HFFc6 (cell line): ENCODE measurements around the gene IRF3. TPM values are rescaled to one million over a fixed set of nuclear protein-coding genes. Genes with fewer than 3 reads are reported as not detected.

Experiments used
- DNase-seq: peaks from one replicate; pipeline ENCODE4 v3.0.0-alpha.2; 2018
- H3K27ac Mint-ChIP-seq: 2 replicates; pipeline ENCODE4 v1.8.0; 2020; ENCODE audit warnings: mild to moderate bottlenecking, mixed read lengths
- H3K27me3 Mint-ChIP-seq: 2 replicates; pipeline ENCODE4 v1.8.0; 2021; ENCODE audit warnings: mild to moderate bottlenecking, moderate library complexity, mixed read lengths; ENCODE audit not compliant: insufficient read depth
- H3K36me3 Mint-ChIP-seq: 2 replicates; pipeline ENCODE4 v1.8.0; 2021; ENCODE audit warnings: low read depth, mixed read lengths
- H3K4me1 Mint-ChIP-seq: 2 replicates; pipeline ENCODE4 v1.8.0; 2020; ENCODE audit warnings: low read depth, mixed read lengths
- H3K4me3 Mint-ChIP-seq: 2 replicates; pipeline ENCODE4 v1.8.0; 2020; ENCODE audit warnings: mild to moderate bottlenecking, moderate library complexity, mixed read lengths
- H3K9me3 Mint-ChIP-seq: 2 replicates; pipeline ENCODE4 v1.8.0; 2020; ENCODE audit warnings: mild to moderate bottlenecking, mixed read lengths
- total RNA-seq, 6 experiments: library from RNA; stranded (reverse); fragmentation: NEBNext Ultra II Directional; extraction: Animal tissue kit (Norgen Biotek cat#: 25700); gene quantifications; 2 replicates in 1 of 6; 3 replicates in 5 of 6; pipeline ENCODE4 v1.2.3, GENCODE V29; 2021
- TF ChIP-seq, protein P1 (sequence below): fragments of 200-600 bp; sonication (generic); IDR thresholded peaks from 2 replicates; pipeline ENCODE4 v1.5.0; 2021; ENCODE audit warnings: antibody characterized with exemption, mild to moderate bottlenecking

Gene IRF3
- total RNA-seq, 6 experiments from 2014 or later, result 55.5 to 72.8 (median 58.7) TPM

DNA sequence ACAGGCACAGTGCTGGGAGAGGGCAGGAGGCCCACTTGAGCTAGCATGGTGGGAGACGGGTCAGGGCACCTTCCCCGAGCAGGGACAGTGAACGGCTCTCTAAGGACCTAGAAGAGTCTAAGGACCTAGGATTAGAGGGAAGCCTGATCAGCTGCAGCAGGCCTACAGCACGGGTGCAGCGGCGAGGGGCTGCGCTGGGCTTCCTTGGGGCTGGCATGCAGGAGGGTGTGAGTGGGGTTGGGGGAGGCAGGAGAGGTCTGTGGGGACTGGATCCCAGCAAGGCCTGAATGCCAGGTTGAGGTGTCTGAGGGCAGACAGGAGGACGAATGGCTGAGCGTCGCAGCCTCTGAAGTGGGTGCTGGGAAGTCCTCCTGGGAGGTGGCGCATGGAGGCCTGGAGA is 20.1 kb downstream of the IRF3 start:
- H3K4me1 Mint-ChIP-seq, result peaks cover 37% of the 10 kb centered on the region
- H3K27ac Mint-ChIP-seq, result no peak overlapping the region
- no peaks in the 10 kb centered on the region for H3K9me3 Mint-ChIP-seq
- H3K4me3 Mint-ChIP-seq, result no peak overlapping the region
- H3K36me3 Mint-ChIP-seq, result peaks cover 31% of the 10 kb centered on the region
- TF ChIP-seq, protein P1, sequence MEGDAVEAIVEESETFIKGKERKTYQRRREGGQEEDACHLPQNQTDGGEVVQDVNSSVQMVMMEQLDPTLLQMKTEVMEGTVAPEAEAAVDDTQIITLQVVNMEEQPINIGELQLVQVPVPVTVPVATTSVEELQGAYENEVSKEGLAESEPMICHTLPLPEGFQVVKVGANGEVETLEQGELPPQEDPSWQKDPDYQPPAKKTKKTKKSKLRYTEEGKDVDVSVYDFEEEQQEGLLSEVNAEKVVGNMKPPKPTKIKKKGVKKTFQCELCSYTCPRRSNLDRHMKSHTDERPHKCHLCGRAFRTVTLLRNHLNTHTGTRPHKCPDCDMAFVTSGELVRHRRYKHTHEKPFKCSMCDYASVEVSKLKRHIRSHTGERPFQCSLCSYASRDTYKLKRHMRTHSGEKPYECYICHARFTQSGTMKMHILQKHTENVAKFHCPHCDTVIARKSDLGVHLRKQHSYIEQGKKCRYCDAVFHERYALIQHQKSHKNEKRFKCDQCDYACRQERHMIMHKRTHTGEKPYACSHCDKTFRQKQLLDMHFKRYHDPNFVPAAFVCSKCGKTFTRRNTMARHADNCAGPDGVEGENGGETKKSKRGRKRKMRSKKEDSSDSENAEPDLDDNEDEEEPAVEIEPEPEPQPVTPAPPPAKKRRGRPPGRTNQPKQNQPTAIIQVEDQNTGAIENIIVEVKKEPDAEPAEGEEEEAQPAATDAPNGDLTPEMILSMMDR, result no peak
- DNase-seq, result no peak
- H3K27me3 Mint-ChIP-seq, result peaks cover 15% of the 10 kb centered on the region

DNA sequence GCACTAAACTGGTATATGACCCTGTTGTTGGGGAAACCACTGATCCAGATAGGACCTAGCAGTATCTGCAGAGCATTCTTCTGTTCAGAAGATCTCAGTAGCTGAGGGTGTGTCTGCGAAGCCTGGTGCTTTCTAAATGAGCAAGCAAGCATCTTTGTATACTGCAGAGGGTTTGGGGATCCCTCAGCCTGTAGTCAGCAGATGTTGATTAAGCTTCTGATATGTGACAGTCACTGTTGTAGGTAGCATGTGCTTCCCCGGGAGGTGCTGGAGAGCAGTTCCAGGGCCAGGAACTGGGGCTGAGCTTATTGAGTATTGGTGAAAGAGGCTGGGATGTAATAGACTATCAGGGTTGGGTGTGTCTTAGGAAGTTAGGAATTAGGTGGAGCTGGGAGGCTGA is 22.2 kb downstream of the IRF3 start:
- H3K4me1 Mint-ChIP-seq, result peaks cover 48% of the 10 kb centered on the region
- peaks cover 26% of the 10 kb centered on the region for H3K36me3 Mint-ChIP-seq
- TF ChIP-seq, protein P1, result no peak
- peak overlapping the region; percentile 100 for H3K27ac Mint-ChIP-seq
- peaks cover 18% of the 10 kb centered on the region for H3K27me3 Mint-ChIP-seq
- DNase-seq, result no peak
- peak overlapping the region; percentile 99 for H3K4me3 Mint-ChIP-seq
- H3K9me3 Mint-ChIP-seq, result no peaks in the 10 kb centered on the region

DNA sequence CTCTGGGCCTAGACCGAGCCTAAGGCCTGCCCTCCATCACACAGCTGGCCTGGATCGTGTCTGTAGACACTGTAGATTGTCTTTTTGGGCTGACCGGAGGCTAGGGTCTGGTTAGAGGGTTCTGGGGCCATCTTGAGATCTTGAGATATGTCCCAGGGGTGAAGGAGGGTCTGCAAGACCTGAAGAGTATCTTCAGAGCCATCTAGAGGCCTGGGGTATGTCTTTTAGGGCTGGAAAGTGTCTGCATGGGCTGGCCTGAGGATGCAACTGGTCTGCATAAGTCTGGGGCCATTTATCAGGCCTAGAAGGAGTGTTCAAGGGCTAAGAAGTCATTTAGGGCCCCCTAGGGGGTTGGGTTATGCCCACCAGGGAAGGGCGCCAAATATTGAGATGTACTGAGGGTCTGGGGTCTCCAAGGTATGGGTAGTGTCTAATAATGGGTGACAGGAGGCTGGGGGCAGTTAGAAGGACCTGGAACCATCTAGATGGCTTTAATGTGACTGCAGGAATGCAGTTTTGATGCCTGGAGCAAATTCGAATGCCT is 23.1 kb downstream of the IRF3 start:
- TF ChIP-seq, protein P1, result no peak
- peak overlapping the region; percentile 100 for H3K27ac Mint-ChIP-seq
- peaks cover 26% of the 10 kb centered on the region for H3K36me3 Mint-ChIP-seq

DNA sequence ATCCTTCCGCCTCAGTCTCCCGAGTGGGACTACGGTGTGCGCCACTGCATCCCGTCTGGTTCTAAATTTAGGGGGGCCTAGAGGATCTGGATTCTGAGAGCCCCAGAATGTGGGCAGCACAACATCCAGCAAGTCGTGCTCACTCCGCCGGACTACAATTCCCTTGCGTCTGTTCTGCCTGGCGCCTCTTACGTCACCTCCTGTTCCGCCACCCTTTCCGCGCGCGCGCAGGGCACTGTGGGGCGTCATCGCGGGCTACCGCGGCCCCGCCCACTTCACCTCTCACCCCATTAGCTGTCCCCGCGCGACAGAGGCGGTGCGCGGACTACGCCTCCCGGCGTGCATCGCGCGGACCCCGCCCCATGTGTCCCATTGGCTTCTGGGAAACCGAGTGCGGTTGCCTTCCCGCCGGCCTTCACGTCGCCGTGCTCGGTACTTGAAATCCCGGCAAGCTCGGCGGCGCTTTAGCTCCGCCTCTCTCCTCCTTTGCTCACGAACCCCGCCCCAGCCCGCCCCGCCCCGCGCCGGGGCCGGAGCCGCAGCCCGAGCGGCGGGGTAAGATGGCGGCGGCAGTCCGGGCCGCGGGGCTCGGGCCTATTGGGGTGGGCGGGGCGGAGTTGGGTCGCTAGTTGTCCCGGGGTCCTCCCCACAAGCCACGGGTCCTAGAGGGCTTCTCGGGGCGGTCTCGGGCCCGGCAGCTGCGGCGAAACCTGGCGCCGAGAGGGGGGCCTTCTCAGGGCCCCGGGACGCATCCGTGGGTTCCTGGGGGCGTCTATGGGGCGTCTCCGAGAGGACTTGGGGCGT is 23.8 kb downstream of the IRF3 start, which contains the start of gene SCAF1:
Gene SCAF1 (plus strand): TSS at position 522 of the 804 bp plus-strand sequence. CDS start 2,818 bp downstream, outside the sequence.
- peaks cover 24% of the 10 kb centered on the region for H3K36me3 Mint-ChIP-seq
- peak within 1 kb of the TSS; percentile 100 for H3K27ac Mint-ChIP-seq
- H3K9me3 Mint-ChIP-seq, result no peaks in the 10 kb centered on the region
- TF ChIP-seq, protein P1, result no peak
- peak within 1 kb of the TSS; percentile 99 for H3K4me3 Mint-ChIP-seq
- peak; percentile 99 for DNase-seq
- H3K27me3 Mint-ChIP-seq, result peaks cover 18% of the 10 kb centered on the region
- H3K4me1 Mint-ChIP-seq, result peaks cover 61% of the 10 kb centered on the region

More for the DNA sequence above, 23.1 kb downstream of the IRF3 start:
- H3K4me1 Mint-ChIP-seq, result peaks cover 57% of the 10 kb centered on the region
- no peaks in the 10 kb centered on the region for H3K9me3 Mint-ChIP-seq
- DNase-seq, result no peak
- H3K27me3 Mint-ChIP-seq, result peaks cover 18% of the 10 kb centered on the region
- H3K4me3 Mint-ChIP-seq, result peak overlapping the region; percentile 99

GRCh38 chr19:49640113-49640898 is 25.4 kb downstream of the IRF3 start, which contains the start of gene RRAS:
Gene RRAS (minus strand): TSS chr19:49640143. CDS start chr19:49640098, 45 bp downstream.
- H3K4me1 Mint-ChIP-seq, result peaks cover 68% of the 10 kb centered on the region
- peak within 1 kb of the TSS; percentile 100 for H3K27ac Mint-ChIP-seq
- peak within 1 kb of the TSS; percentile 99 for H3K4me3 Mint-ChIP-seq
- TF ChIP-seq, protein P1, result no peak
- no peaks in the 10 kb centered on the region for H3K9me3 Mint-ChIP-seq
- peak; percentile 100 for DNase-seq
- peaks cover 18% of the 10 kb centered on the region for H3K27me3 Mint-ChIP-seq
- H3K36me3 Mint-ChIP-seq, result peaks cover 21% of the 10 kb centered on the region
